Measurements from ENCODE around the gene ATP1A2.

DNA sequence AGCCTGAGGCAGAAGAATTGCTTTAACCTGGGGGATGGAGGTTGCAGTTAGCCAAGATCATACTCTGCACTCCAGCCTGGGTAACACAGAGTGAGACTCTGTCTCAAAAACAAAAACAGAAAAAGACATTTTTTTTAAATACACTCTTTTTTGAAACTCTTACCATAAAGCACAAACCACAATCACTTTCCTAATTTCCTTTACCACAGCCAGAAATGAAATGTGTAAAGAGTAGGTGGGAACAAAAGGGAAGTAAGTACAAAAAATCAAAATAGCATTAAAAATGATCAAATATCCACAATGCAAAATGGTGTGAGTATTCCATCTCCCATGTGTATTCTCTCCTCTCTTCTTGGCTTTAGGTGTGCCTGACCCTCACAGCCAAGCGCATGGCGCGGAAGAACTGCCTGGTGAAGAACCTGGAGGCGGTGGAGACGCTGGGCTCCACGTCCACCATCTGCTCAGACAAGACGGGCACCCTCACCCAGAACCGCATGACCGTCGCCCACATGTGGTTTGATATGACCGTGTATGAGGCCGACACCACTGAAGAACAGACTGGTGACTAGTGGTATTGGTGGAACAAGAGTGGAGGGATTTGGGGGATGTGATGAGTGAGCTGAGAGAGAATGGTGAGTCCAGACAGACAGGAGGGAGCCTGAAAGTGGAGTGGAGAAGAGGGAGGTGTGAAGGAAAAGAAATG is 50.8 kb downstream of the ATP1A2 start:
- TF ChIP-seq, protein P1, sequence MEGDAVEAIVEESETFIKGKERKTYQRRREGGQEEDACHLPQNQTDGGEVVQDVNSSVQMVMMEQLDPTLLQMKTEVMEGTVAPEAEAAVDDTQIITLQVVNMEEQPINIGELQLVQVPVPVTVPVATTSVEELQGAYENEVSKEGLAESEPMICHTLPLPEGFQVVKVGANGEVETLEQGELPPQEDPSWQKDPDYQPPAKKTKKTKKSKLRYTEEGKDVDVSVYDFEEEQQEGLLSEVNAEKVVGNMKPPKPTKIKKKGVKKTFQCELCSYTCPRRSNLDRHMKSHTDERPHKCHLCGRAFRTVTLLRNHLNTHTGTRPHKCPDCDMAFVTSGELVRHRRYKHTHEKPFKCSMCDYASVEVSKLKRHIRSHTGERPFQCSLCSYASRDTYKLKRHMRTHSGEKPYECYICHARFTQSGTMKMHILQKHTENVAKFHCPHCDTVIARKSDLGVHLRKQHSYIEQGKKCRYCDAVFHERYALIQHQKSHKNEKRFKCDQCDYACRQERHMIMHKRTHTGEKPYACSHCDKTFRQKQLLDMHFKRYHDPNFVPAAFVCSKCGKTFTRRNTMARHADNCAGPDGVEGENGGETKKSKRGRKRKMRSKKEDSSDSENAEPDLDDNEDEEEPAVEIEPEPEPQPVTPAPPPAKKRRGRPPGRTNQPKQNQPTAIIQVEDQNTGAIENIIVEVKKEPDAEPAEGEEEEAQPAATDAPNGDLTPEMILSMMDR (IDR thresholded peaks at IDR 0.05) = no peak
- no peak for TF ChIP-seq POLR2A (IDR thresholded peaks at IDR 0.05)
